T-helper 17 cell (primary cell): ENCODE measurements around the gene GAL3ST1. TPM values are rescaled to one million over a fixed set of nuclear protein-coding genes. Genes with fewer than 3 reads are reported as not detected.
A peak's percentile ranks its signal among the peaks of the same experiment; 100 is the strongest.

Source experiments
- ATAC-seq: fragments of 150-1000 bp; cut with Tn5 transposase; 2 replicates; pipeline ENCODE4 v1.10.0; 2021; ENCODE audit warnings: mild to moderate bottlenecking, moderate library complexity
- DNase-seq, 3 donors: peaks; one replicate each; pipeline versions ENCODE4 v3.0.0 to v3.0.0-alpha.2; 2020 to 2021
- H3K9me3 ChIP-seq: one replicate; pipeline ENCODE4 v1.7.0; 2013; ENCODE audit warnings: low read length, mild to moderate bottlenecking; ENCODE audit not compliant: control insufficient read depth, poor library complexity, severe bottlenecking
- H3K27ac Mint-ChIP-seq: one replicate; pipeline ENCODE4 v1.8.0; 2022; ENCODE audit warnings: mild to moderate bottlenecking, moderate library complexity, mixed read lengths
- H3K27me3 Mint-ChIP-seq: one replicate; pipeline ENCODE4 v1.8.0; 2022; ENCODE audit warnings: mixed read lengths
- H3K36me3 Mint-ChIP-seq: one replicate; pipeline ENCODE4 v1.8.0; 2022; ENCODE audit warnings: low read depth, mixed read lengths
- H3K4me1 Mint-ChIP-seq: one replicate; pipeline ENCODE4 v1.8.0; 2022; ENCODE audit warnings: mild to moderate bottlenecking, mixed read lengths
- H3K4me3 Mint-ChIP-seq: one replicate; pipeline ENCODE4 v1.8.0; 2022; ENCODE audit warnings: mild to moderate bottlenecking, moderate library complexity, mixed read lengths
- total RNA-seq, 4 donors: library from RNA in 2 of 4; stranded (reverse) in 2 of 4; gene quantifications; one replicate each; pipeline ENCODE4 v1.2.3 and lab custom pipeline; 2022 to 2026

Gene GAL3ST1
- total RNA-seq, 2 donors from 2014 or later, result not detected

DNA sequence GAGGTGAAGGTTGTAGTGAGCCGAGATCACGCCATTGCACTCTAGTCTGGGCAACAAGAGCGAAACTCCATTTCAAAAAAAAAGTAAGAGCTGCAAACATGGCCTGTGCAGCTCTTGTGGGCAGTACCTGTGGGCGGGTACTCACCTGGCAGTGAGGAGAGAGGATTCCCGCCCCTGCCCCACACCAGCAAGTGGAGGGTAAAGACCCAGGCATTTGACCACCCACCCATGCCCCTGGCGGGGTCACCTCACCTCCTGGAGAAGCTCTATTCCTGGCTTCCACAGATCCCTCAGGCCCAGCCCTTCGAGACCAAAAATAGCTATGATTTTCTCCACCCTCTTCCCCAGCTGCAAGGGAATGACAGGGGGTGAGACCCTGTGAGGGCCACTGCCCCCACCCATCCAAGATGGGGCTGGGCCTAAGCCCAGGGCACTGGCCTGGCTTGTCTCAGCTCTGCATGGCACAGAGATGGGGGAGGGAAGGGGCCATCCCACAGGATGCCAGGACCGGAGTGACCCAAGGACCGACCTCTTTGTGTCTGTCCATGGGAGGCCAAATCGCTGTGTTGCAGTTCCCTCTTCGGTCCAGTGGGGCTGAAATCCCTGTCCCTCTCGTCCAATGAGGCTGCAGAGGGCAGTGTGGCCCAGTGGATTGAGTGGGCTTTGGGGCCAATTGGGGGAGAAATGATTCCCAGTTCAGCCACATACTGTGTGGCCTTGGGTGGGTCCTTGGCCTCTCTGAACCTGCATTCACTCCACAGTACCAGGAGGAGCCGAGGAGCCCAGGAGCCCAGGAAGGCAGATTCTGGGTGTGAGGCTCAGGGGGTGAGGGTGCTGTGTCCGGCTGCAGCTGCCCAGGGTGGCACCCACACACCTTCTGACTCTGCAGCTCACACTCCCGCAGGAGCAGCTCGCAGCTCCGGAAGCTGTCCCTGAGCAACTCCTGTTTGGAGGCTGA, 42.5 kb downstream of the GAL3ST1 start:
- Mint-ChIP-seq H3K4me3 (no peak overlapping the region), H3K27me3 (peaks cover 23% of the 10 kb centered on the region), H3K4me1 (peaks cover 2% of the 10 kb centered on the region), H3K27ac (no peak overlapping the region), H3K36me3 (peaks cover 3% of the 10 kb centered on the region)
- DNase-seq (no peak), ATAC-seq (no peak)
- no peaks in the 10 kb centered on the region for H3K9me3 ChIP-seq

GRCh38 chr22:30526656-30527055, 47.8 kb downstream of the GAL3ST1 start:
- no peak for DNase-seq
- Mint-ChIP-seq H3K27me3 (peaks cover 32% of the 10 kb centered on the region), H3K4me3 (no peak overlapping the region), H3K36me3 (no peaks in the 10 kb centered on the region), H3K27ac (no peak overlapping the region), H3K4me1 (no peaks in the 10 kb centered on the region)
- ATAC-seq, result no peak
- no peaks in the 10 kb centered on the region for H3K9me3 ChIP-seq

DNA sequence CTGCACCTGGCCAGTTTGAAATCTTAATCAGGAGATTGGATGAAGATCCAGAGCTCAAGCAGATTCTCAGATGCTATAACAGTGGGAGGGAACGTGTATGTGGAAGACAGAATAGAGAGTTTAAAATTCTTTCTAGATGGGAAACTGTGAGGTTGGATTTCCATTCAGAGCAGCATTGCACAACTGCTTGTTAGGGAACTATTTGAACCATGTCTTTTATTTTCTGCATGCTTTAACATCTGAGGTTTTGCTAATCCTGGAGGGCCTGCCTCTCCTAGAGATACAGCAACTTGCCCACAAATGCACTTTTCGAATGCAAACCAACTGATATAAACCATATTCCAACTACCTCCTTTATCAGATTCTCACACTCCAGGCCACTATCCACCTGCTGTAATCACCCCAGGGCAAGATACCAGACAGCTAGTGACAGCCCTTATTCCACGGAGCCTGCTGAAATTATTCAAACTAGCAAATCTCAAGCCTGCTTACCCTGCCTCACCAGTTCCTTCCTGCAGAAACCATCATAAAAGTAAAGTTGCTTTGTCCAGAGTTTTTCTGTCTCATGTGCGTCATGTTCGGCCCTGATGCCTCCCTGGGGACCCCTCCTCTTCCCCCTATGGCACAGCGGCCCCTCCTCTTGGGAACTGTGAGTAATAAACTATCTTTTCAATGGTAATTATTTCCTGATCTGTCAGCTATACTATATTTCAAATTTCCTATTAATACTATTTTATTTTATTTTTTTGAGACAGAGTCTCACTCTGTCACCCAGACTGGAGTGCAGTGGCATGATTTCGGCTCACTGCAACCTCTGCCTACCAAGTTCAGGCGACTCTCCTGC, 50.6 kb downstream of the GAL3ST1 start:
- no peaks in the 10 kb centered on the region for H3K9me3 ChIP-seq
- H3K27me3 Mint-ChIP-seq, result peaks cover 33% of the 10 kb centered on the region

GRCh38 chr22:30521368-30522156, 52.9 kb downstream of the GAL3ST1 start:
- ATAC-seq (no peak), DNase-seq (no peak)

More for the DNA sequence above, 50.6 kb downstream of the GAL3ST1 start:
- Mint-ChIP-seq H3K4me3 (no peak overlapping the region), H3K36me3 (no peaks in the 10 kb centered on the region), H3K27ac (no peak overlapping the region), H3K4me1 (no peaks in the 10 kb centered on the region)
- ATAC-seq (no peak), DNase-seq (no peak)

GRCh38 chr22:30519842-30520425, 54.5 kb downstream of the GAL3ST1 start:
- H3K27me3 Mint-ChIP-seq, result peaks cover 28% of the 10 kb centered on the region
- ATAC-seq (no peak), DNase-seq (no peak)
- no peaks in the 10 kb centered on the region for H3K9me3 ChIP-seq
- no peak overlapping the region for H3K27ac Mint-ChIP-seq
- no peaks in the 10 kb centered on the region for H3K4me1 Mint-ChIP-seq
- H3K4me3 Mint-ChIP-seq, result no peak overlapping the region
- H3K36me3 Mint-ChIP-seq, result no peaks in the 10 kb centered on the region

More at GRCh38 chr22:30521368-30522156, 52.9 kb downstream of the GAL3ST1 start:
- Mint-ChIP-seq H3K27ac (no peak overlapping the region), H3K4me1 (no peaks in the 10 kb centered on the region), H3K4me3 (no peak overlapping the region), H3K36me3 (no peaks in the 10 kb centered on the region), H3K27me3 (peaks cover 34% of the 10 kb centered on the region)
- no peaks in the 10 kb centered on the region for H3K9me3 ChIP-seq

DNA sequence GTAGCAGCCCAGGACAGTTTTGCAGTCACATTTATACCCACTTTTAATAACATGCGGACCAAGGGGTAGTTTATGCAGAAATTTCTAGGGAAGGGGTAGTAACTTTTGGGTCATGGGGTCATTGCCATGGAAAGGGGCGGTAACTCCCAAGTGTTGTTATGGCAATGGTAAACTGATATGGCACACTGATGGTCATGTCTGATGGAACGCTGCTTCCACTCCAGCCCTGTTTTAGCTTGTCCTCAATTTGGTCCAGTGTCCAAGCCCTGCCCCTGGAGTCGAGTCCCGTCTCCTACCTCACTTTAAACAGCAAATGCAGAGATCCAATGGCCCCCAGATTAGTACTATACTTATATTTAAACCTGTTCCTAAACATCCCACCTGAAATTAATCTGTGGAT, 57.7 kb downstream of the GAL3ST1 start:
- peaks cover 19% of the 10 kb centered on the region for H3K27me3 Mint-ChIP-seq

DNA sequence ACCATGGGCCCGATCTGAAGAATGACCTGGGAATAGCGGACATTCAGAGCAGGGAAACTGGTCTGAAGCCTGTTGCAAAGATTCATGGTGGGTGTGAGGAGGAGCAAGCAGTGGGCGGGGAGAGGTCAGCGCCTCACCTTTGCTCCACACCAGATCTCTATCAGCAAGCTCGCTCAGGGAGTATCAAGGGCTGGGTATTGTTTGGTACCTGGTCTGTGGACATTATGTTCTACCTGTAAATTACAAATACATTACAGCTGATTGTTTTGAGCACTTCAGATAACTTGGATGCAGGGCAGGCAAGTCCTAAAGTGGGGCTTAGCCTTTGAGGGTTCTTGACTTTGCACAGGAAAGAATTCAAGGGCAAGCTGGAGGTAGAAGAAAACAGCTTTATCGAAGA, 58.2 kb downstream of the GAL3ST1 start:
- Mint-ChIP-seq H3K4me1 (no peaks in the 10 kb centered on the region), H3K27me3 (peaks cover 15% of the 10 kb centered on the region), H3K36me3 (no peaks in the 10 kb centered on the region), H3K4me3 (no peak overlapping the region), H3K27ac (no peak overlapping the region)
- no peak for ATAC-seq
- no peaks in the 10 kb centered on the region for H3K9me3 ChIP-seq
- DNase-seq, result no peak

More for the DNA sequence above, 57.7 kb downstream of the GAL3ST1 start:
- ATAC-seq (no peak), DNase-seq (no peak)
- no peaks in the 10 kb centered on the region for H3K4me1 Mint-ChIP-seq
- no peaks in the 10 kb centered on the region for H3K36me3 Mint-ChIP-seq
- no peak overlapping the region for H3K4me3 Mint-ChIP-seq
- no peak overlapping the region for H3K27ac Mint-ChIP-seq
- no peaks in the 10 kb centered on the region for H3K9me3 ChIP-seq

- H3K27me3 Mint-ChIP-seq, result peaks cover 21% of the 10 kb centered on the region
- H3K9me3 ChIP-seq, result no peaks in the 10 kb centered on the region
- peak overlapping the region; percentile 19 for H3K4me3 Mint-ChIP-seq
- H3K36me3 Mint-ChIP-seq, result no peaks in the 10 kb centered on the region
- DNase-seq, result no peak
- no peak for ATAC-seq
- H3K27ac Mint-ChIP-seq, result no peak overlapping the region
- no peaks in the 10 kb centered on the region for H3K4me1 Mint-ChIP-seq
These were observed 60.2 kb downstream of the GAL3ST1 start for GRCh38 chr22:30514252-30514651.

- Mint-ChIP-seq H3K36me3 (no peaks in the 10 kb centered on the region), H3K27me3 (peaks cover 17% of the 10 kb centered on the region), H3K4me1 (no peaks in the 10 kb centered on the region), H3K27ac (no peak overlapping the region), H3K4me3 (no peak overlapping the region)
- ATAC-seq, result no peak
- DNase-seq, result no peak
- no peaks in the 10 kb centered on the region for H3K9me3 ChIP-seq
These were observed 61.0 kb downstream of the GAL3ST1 start for GRCh38 chr22:30513462-30513861.

GRCh38 chr22:30511911-30512310, 62.6 kb downstream of the GAL3ST1 start:
- H3K9me3 ChIP-seq, result no peaks in the 10 kb centered on the region
- no peak overlapping the region for H3K4me3 Mint-ChIP-seq
- H3K4me1 Mint-ChIP-seq, result peaks cover 2% of the 10 kb centered on the region
- H3K27me3 Mint-ChIP-seq, result peaks cover 17% of the 10 kb centered on the region
- ATAC-seq (no peak), DNase-seq (no peak)
- H3K36me3 Mint-ChIP-seq, result no peaks in the 10 kb centered on the region
- H3K27ac Mint-ChIP-seq, result no peak overlapping the region

DNA sequence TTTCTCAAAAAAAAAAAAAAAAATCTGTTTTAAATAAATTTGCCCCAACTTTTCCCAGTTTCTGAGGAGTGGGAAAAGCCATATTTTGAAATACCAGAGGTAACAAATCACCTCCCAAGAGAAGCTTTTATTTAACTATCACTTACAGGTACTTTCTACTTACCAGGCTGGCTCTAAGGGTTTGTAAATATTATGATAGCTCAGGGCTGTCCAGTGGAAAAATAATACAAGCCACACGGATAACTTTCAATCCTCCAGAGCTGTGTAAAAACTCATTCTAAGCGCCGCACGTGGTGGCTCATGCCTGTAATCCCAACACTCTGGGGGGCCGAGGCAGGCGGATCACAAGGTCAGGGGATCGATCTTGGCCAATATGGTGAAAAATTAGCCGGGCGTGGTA, 63.4 kb downstream of the GAL3ST1 start:
- Mint-ChIP-seq H3K27ac (no peak overlapping the region), H3K27me3 (peaks cover 24% of the 10 kb centered on the region), H3K4me1 (peaks cover 2% of the 10 kb centered on the region), H3K36me3 (no peaks in the 10 kb centered on the region), H3K4me3 (no peak overlapping the region)
- DNase-seq (no peak), ATAC-seq (no peak)
- no peaks in the 10 kb centered on the region for H3K9me3 ChIP-seq

- H3K4me3 Mint-ChIP-seq, result no peak overlapping the region
- H3K9me3 ChIP-seq, result no peaks in the 10 kb centered on the region
- no peak overlapping the region for H3K27ac Mint-ChIP-seq
- peaks cover 35% of the 10 kb centered on the region for H3K27me3 Mint-ChIP-seq
- DNase-seq, result no peak
- H3K36me3 Mint-ChIP-seq, result no peaks in the 10 kb centered on the region
- no peak for ATAC-seq
- peaks cover 4% of the 10 kb centered on the region for H3K4me1 Mint-ChIP-seq
These were observed 66.2 kb downstream of the GAL3ST1 start for GRCh38 chr22:30508216-30508615.
